ENCODE results near the gene ZNF888.
"Not testable (repeated sequence)": the region's sequence is repeated elsewhere in the genome, so short reads cannot be mapped to it uniquely, and the experiment has no call there.

Gene ZNF888

GRCh38 chr19:52889931-52890330, 33.3 kb downstream of the ZNF888 start:
- H3K18ac ChIP-seq (ENCODE audit: low read length) = no peak overlapping the region
- H3K36me3 ChIP-seq (replicated peaks in 1 of 2; ENCODE audit: control insufficient read depth in 2 of 2, insufficient read depth in 2 of 2, low read length in 2 of 2) = peaks cover 28 to 92% of the 10 kb centered on the region in 2 donors
- no peak overlapping the region for H2BK15ac ChIP-seq (ENCODE audit: low read length)
- H3K4me2 ChIP-seq (ENCODE audit: insufficient read depth, low read length, poor library complexity, severe bottlenecking) = no peak overlapping the region
- H2BK120ac ChIP-seq (ENCODE audit: low read depth, low read length) = no peak overlapping the region
- WGBS, 2 donors (ENCODE audit: extremely low coverage in 2 of 2, insufficient read length in 2 of 2, insufficient replicate concordance in 1 of 2) = no CpG with 5 or more reads among the region's 4 CpGs
- H3K14ac ChIP-seq (ENCODE audit: low read length) = no peak overlapping the region
- H2BK12ac ChIP-seq (ENCODE audit: low read length) = no peak overlapping the region
- H3K9me3 ChIP-seq (replicated peaks in 1 of 2; ENCODE audit: control insufficient read depth in 2 of 2, insufficient read depth in 1 of 2, low read depth in 1 of 2, low read length in 2 of 2) = peaks cover 0 to 57% of the 10 kb centered on the region in 2 donors
- no peaks in the 10 kb centered on the region for H3K4me1 ChIP-seq (ENCODE audit: control insufficient read depth in 2 of 2, insufficient read depth in 1 of 2, low read depth in 1 of 2, low read length in 2 of 2)
- no peaks in the 10 kb centered on the region for H3K27me3 ChIP-seq (ENCODE audit: control insufficient read depth in 3 of 3, insufficient read depth in 3 of 3, low read depth in 1 of 3, low read length in 3 of 3)
- no peak for DNase-seq (ENCODE audit: low spot score)
- no peak overlapping the region for H3K23ac ChIP-seq (ENCODE audit: low read depth, low read length, poor library complexity)
- H4K8ac ChIP-seq (ENCODE audit: low read depth, low read length) = no peak overlapping the region
- peaks cover 2% of the 10 kb centered on the region for H3K79me1 ChIP-seq (ENCODE audit: low read depth, low read length)
- H3K4ac ChIP-seq (ENCODE audit: low read length) = no peak overlapping the region
- no peak overlapping the region for H2AFZ ChIP-seq (ENCODE audit: low read length)
- no peak overlapping the region for H3K27ac ChIP-seq (replicated peaks; ENCODE audit: low read length)
- H2AK5ac ChIP-seq (ENCODE audit: low read depth, low read length) = no peak overlapping the region
- H2BK5ac ChIP-seq (ENCODE audit: low read length) = no peak overlapping the region
- H3K9ac ChIP-seq (ENCODE audit: low read depth, low read length, poor library complexity) = no peak overlapping the region
- no peak overlapping the region for H3K4me3 ChIP-seq (ENCODE audit: low read length in 2 of 2)
- no peak overlapping the region for H4K91ac ChIP-seq (ENCODE audit: low read depth, low read length, poor library complexity)

- H3K79me1 ChIP-seq (ENCODE audit: low read depth, low read length) = peaks cover 1% of the 10 kb centered on the region
- no peaks in the 10 kb centered on the region for H3K4me1 ChIP-seq (ENCODE audit: control insufficient read depth in 2 of 2, insufficient read depth in 1 of 2, low read depth in 1 of 2, low read length in 2 of 2)
- H2AFZ ChIP-seq (ENCODE audit: low read length) = no peak overlapping the region
- no peak overlapping the region for H4K91ac ChIP-seq (ENCODE audit: low read depth, low read length, poor library complexity)
- H2BK12ac ChIP-seq (ENCODE audit: low read length) = no peak overlapping the region
- peaks cover 36 to 92% of the 10 kb centered on the region in 2 donors for H3K36me3 ChIP-seq (replicated peaks in 1 of 2; ENCODE audit: control insufficient read depth in 2 of 2, insufficient read depth in 2 of 2, low read length in 2 of 2)
- H3K4ac ChIP-seq (ENCODE audit: low read length) = no peak overlapping the region
- no peak overlapping the region for H3K4me3 ChIP-seq (ENCODE audit: low read length in 2 of 2)
- H3K27ac ChIP-seq (replicated peaks; ENCODE audit: low read length) = no peak overlapping the region
- H3K23ac ChIP-seq (ENCODE audit: low read depth, low read length, poor library complexity) = no peak overlapping the region
- no peak overlapping the region for H2BK5ac ChIP-seq (ENCODE audit: low read length)
- WGBS, 2 donors (ENCODE audit: extremely low coverage in 2 of 2, insufficient read length in 2 of 2, insufficient replicate concordance in 1 of 2) = no CpG with 5 or more reads among the region's 7 CpGs
- no peak overlapping the region for H4K8ac ChIP-seq (ENCODE audit: low read depth, low read length)
- H2AK5ac ChIP-seq (ENCODE audit: low read depth, low read length) = no peak overlapping the region
- H3K4me2 ChIP-seq (ENCODE audit: insufficient read depth, low read length, poor library complexity, severe bottlenecking) = no peak overlapping the region
- peaks cover 1 to 58% of the 10 kb centered on the region in 2 donors for H3K9me3 ChIP-seq (replicated peaks in 1 of 2; ENCODE audit: control insufficient read depth in 2 of 2, insufficient read depth in 1 of 2, low read depth in 1 of 2, low read length in 2 of 2)
- no peaks in the 10 kb centered on the region for H3K27me3 ChIP-seq (ENCODE audit: control insufficient read depth in 3 of 3, insufficient read depth in 3 of 3, low read depth in 1 of 3, low read length in 3 of 3)
- H3K9ac ChIP-seq (ENCODE audit: low read depth, low read length, poor library complexity) = no peak overlapping the region
- H3K14ac ChIP-seq (ENCODE audit: low read length) = no peak overlapping the region
- no peak overlapping the region for H2BK15ac ChIP-seq (ENCODE audit: low read length)
- no peak for DNase-seq (ENCODE audit: low spot score)
- no peak overlapping the region for H2BK120ac ChIP-seq (ENCODE audit: low read depth, low read length)
- H3K18ac ChIP-seq (ENCODE audit: low read length) = no peak overlapping the region
These were observed 34.2 kb downstream of the ZNF888 start for GRCh38 chr19:52889076-52889475.

GRCh38 chr19:52880895-52881389, 42.3 kb downstream of the ZNF888 start:
- Histone ChIP-seq H3K4me2 (ENCODE audit: insufficient read depth, low read length, poor library complexity, severe bottlenecking) (no peak overlapping the region), H3K18ac (ENCODE audit: low read length) (no peak overlapping the region), H3K79me1 (ENCODE audit: low read depth, low read length) (no peaks in the 10 kb centered on the region), H4K91ac (ENCODE audit: low read depth, low read length, poor library complexity) (no peak overlapping the region), H3K9me3 (replicated peaks in 1 of 2; ENCODE audit: control insufficient read depth in 2 of 2, insufficient read depth in 1 of 2, low read depth in 1 of 2, low read length in 2 of 2) (peaks cover 25 to 87% of the 10 kb centered on the region in 2 donors), H3K4me1 (ENCODE audit: control insufficient read depth in 2 of 2, insufficient read depth in 1 of 2, low read depth in 1 of 2, low read length in 2 of 2) (no peaks in the 10 kb centered on the region), H2AFZ (ENCODE audit: low read length) (no peak overlapping the region), H2BK15ac (ENCODE audit: low read length) (no peak overlapping the region), H3K36me3 (replicated peaks in 1 of 2; ENCODE audit: control insufficient read depth in 2 of 2, insufficient read depth in 2 of 2, low read length in 2 of 2) (peaks cover 45 to 87% of the 10 kb centered on the region in 2 donors), H3K4ac (ENCODE audit: low read length) (no peak overlapping the region), H2BK5ac (ENCODE audit: low read length) (no peak overlapping the region), H3K23ac (ENCODE audit: low read depth, low read length, poor library complexity) (no peak overlapping the region), H3K4me3 (ENCODE audit: low read length in 2 of 2) (no peak overlapping the region), H4K8ac (ENCODE audit: low read depth, low read length) (no peak overlapping the region), H3K27ac (replicated peaks; ENCODE audit: low read length) (no peak overlapping the region), H3K9ac (ENCODE audit: low read depth, low read length, poor library complexity) (no peak overlapping the region), H2BK120ac (ENCODE audit: low read depth, low read length) (no peak overlapping the region), H2AK5ac (ENCODE audit: low read depth, low read length) (no peak overlapping the region), H3K27me3 (ENCODE audit: control insufficient read depth in 3 of 3, insufficient read depth in 3 of 3, low read depth in 1 of 3, low read length in 3 of 3) (no peaks in the 10 kb centered on the region), H3K14ac (ENCODE audit: low read length) (no peak overlapping the region), H2BK12ac (ENCODE audit: low read length) (no peak overlapping the region)
- WGBS, 2 donors (ENCODE audit: extremely low coverage in 2 of 2, insufficient read length in 2 of 2, insufficient replicate concordance in 1 of 2) = no CpG with 5 or more reads among the region's 11 CpGs
- no peak for DNase-seq (ENCODE audit: low spot score)

- H3K18ac ChIP-seq (ENCODE audit: low read length); H3K4me2 ChIP-seq (ENCODE audit: insufficient read depth, low read length, poor library complexity, severe bottlenecking); H4K91ac ChIP-seq (ENCODE audit: low read depth, low read length, poor library complexity); H3K14ac ChIP-seq (ENCODE audit: low read length); H2AFZ ChIP-seq (ENCODE audit: low read length); H2BK5ac ChIP-seq (ENCODE audit: low read length); H3K9ac ChIP-seq (ENCODE audit: low read depth, low read length, poor library complexity); H4K8ac ChIP-seq (ENCODE audit: low read depth, low read length); H3K23ac ChIP-seq (ENCODE audit: low read depth, low read length, poor library complexity); H3K79me1 ChIP-seq (ENCODE audit: low read depth, low read length); H2BK12ac ChIP-seq (ENCODE audit: low read length); H2AK5ac ChIP-seq (ENCODE audit: low read depth, low read length); H3K4me3 ChIP-seq (ENCODE audit: low read length in 2 of 2); H3K27me3 ChIP-seq (ENCODE audit: control insufficient read depth in 3 of 3, insufficient read depth in 3 of 3, low read depth in 1 of 3, low read length in 3 of 3); H2BK120ac ChIP-seq (ENCODE audit: low read depth, low read length); H3K27ac ChIP-seq (replicated peaks; ENCODE audit: low read length); H3K4me1 ChIP-seq (ENCODE audit: control insufficient read depth in 2 of 2, insufficient read depth in 1 of 2, low read depth in 1 of 2, low read length in 2 of 2); H3K4ac ChIP-seq (ENCODE audit: low read length); DNase-seq (ENCODE audit: low spot score); H2BK15ac ChIP-seq (ENCODE audit: low read length): not testable (repeated sequence)
- Histone ChIP-seq H3K9me3 (replicated peaks in 1 of 2; ENCODE audit: control insufficient read depth in 2 of 2, insufficient read depth in 1 of 2, low read depth in 1 of 2, low read length in 2 of 2) (peaks cover 0 to 18% of the 10 kb centered on the region in 2 donors), H3K36me3 (replicated peaks in 1 of 2; ENCODE audit: control insufficient read depth in 2 of 2, insufficient read depth in 2 of 2, low read length in 2 of 2) (peaks cover 0 to 11% of the 10 kb centered on the region in 2 donors)
- WGBS, 2 donors (ENCODE audit: extremely low coverage in 2 of 2, insufficient read length in 2 of 2, insufficient replicate concordance in 1 of 2) = no CpG with 5 or more reads among the region's 6 CpGs
These were observed 50.2 kb downstream of the ZNF888 start for GRCh38 chr19:52872996-52873395.
